ENCODE data around the gene DIPK1C.
"Not testable (repeated sequence)": the region's sequence is repeated elsewhere in the genome, so short reads cannot be mapped to it uniquely, and the experiment has no call there.

Gene DIPK1C

DNA sequence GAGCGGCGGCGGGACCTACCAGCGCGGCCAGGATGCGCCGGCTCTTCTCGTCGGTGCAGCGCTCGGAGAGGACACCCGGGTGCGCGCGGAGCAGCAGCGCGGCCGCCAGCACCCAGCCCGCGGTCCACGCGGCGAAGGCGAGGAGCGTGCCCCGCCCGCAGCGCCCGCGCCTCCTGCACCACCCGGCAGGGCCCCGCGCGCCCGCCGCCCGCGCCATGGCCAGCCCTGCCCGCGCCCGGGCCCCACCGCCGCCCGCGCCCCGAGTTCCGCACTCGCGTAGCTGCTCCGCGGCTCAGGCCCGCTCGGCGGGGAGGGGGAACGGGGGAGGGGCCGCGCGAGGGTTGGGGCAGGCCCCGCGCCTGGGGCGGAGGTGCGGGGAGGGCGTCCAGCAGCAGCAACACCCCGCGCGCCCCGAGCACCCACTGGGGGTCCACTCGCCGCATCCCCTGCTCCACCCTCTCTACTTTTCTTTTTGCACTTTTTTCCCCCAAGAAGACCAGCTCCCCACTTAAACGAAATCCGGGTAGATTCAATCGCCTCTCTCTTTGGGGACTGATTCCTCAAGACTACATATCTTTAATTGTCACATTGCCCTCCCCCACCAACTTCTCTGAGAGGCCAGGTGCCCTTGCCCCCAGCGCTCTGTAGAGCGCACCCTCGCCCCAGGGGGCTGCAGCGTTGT, at the start of gene DIPK1C:
DIPK1C (minus strand) TSS at position 266 of the 682 bp plus-strand sequence; CDS start at position 217, 49 bp downstream.
- no peak for DNase-seq

DNA sequence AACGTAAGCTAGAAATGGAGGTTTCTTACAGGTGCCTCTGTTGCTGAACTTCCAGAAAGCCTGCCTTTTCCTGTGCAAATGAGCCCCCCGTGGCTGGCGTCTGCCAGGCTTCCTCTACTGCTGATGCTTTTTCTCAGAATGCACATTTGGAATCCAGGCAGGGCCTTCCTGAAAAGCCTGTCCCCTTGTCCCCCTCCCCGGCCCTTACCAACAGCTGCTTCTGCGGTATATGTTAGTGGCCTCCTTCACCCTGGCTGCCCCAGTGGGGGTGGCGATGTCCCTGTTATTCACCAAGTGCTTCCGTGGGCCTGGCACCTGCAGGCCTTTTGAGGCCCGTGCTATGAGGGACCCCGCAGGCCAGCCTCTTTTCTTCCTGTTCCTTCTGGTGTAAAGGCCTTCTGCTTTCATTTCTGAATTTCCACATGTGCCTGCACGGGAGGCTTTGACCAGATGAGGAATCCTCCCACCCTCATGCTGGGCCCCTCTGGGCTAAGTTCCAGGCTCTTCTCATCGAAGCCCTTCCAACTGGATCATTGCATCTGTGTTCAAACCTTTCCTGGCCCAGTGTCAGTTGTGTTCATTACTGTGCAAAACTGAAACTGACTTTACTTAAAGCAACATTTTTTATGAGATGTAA, 49.5 kb upstream of the DIPK1C start:
- peak; percentile 40 for DNase-seq

GRCh38 chr18:74505776-74506175, 48.7 kb upstream of the DIPK1C start:
- no peak for DNase-seq

GRCh38 chr18:74503137-74503536, 46.0 kb upstream of the DIPK1C start:
- DNase-seq: no peak

- DNase-seq: no peak
Measured at GRCh38 chr18:74501386-74501785, 44.3 kb upstream of the DIPK1C start.

DNA sequence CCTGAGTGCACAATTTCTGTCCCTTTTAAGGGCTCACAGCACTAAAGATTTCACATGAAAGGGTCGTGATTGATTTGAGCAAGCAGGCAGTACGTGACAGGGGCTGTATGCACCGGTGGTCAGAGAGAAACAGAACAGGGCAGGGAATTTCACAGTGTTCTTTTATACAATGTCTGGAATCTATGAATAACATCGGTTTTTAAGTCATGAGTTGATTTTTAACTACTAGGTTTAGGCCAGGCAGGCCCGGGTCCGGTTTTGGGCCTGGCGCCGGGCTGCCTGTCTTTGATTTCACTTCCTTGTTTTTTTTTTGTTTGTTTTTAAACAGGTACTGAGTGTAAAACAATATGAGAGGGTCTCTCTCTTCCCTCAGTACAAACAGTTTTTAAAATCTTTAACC, 43.7 kb upstream of the DIPK1C start:
- not testable (repeated sequence) for DNase-seq

GRCh38 chr18:74500372-74500771, 43.3 kb upstream of the DIPK1C start:
- no peak for DNase-seq

- DNase-seq: no peak
Measured at GRCh38 chr18:74499633-74500032, 42.5 kb upstream of the DIPK1C start.

DNA sequence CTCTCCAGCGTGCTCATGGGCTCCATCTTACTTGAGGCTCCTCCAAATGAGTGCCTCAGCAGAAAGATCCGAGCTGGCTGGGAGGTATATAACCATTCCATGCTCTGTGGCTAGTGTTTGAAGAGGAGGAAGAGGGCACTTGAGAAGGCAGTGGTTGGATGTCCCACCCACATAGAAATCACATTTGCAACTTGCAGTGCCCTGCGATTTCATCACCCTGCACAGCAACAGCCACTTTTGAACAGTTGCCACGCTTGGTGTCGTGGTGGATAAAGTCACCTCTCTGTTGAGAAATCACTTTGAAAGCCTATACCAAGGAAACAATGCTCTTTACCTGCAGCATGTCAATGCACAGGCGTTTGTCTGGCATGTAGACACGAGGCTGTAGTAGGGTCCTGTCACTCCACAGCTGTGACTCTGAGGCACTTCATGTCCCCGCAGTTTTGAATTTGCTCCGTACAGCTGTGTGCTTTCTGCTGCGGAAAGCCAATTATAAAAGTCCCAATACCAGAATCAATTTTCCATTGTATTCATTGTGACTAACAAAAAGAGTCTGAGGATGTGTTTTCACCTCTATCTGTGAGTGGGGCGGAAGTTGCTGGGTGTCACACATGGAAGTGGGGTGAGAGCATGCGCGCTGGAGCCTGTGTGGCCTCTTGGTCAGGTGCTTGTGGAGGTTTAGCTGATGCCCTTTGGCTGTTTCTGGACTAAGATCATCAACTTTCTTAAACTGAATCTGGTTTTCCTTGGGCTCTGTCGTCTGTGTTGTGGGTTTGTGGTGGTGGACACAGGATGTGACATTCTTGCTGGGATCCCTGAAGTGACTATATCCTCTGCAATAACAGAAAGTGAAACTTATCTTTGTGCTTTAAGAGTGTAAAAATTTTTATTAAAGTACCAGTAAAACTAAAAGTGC, 41.9 kb upstream of the DIPK1C start:
- DNase-seq: no peak

DNA sequence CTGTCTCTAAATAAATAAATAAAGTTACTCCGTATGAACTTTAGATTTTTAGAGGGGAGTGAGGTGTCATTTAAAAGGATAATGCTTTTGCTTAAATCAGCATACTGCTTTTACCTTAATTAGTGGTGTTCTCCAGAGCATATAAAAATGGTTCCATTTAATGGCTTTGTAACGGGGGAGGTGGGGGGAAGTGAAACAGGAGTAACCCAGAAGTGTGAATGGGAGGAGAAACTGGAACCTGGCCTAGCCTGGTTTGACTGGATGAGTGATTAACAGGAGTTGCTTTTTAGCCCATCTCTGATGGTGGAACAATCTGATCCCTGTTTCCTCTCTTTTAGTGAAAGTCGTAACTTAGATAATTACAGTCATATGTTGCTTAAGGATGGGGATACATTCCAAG, 40.7 kb upstream of the DIPK1C start:
- peak; percentile 50 for DNase-seq

DNA sequence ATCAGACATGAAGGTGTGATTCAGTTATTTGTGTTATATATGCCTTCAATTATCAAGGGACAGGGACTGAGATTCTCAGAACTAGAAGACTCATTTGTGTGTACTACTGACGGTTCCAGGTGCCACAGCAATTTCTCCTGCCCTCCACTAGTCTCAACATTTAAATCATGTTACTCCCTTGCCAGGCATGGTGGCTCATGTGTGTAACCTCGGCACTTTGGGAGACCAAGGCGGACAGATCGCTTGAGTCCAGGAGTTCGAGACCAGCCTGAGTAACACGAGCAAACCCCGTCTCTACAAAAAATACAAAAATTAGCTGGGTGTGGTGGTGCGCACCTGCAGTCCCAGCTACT, 40.2 kb upstream of the DIPK1C start:
- no peak for DNase-seq

DNA sequence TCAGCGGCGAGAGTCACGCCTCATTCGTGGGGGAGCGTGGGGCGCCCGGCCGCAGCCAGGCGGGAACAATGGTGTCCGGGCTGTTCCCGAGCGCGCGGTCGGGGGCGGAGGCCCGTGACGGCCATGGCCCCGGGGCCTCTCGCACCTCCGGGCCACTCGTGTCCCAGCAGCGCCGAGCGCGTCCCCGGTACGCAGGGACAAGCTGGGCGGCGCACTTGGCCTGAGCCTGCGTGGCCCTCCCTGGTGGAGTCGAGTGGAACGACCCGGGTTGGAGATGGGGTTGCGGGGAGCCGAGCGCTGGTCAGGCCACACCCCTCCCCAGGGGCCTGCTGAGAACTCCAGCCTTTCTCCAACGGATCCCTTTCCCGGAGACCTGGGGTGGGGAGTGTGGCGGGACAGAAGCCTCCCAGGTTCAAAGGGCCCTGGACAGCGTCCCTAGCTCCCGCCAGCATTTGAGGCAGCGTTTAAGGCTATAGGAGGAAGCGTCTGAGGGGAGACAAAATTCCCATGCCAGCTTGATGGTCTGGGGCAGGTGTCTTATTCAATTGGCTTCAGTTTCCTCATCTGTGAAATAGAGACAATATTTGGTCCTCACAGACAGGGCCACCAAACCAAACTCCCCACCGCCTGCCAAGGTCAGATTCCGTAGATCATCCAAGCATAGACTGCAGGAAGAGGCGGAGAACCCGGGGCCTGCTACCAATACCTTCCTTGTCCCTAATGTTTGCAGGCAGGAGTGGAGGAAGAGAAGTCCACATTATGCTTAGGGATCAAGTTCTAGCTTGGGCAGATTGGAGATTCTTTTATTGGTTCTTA, 39.6 kb upstream of the DIPK1C start:
- DNase-seq: peak; percentile 36

- peak; percentile 98 for DNase-seq
Measured at GRCh38 chr18:74495581-74496507, 38.7 kb upstream of the DIPK1C start, which contains the start of gene CNDP2. CNDP2 (plus strand) TSS chr18:74496363; CDS start chr18:74499974, 3,611 bp downstream.

DNA sequence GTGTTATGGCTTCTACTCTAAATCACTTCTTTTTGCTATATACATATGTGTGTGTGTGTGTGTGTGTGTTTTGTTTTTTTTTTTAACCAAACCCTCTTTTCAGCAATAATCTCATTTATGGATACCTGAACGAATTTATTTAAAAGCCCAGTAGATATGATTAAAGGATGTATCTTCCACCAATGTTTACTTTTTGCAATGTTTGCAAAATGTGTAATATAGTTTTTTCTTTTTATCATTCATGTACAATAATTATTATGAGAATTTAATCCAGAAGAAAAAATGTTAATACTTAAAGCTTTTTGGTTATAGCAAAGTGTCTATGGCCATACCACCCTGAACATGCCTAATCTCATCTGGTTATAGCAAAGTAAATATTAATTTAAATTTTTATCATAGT, 37.4 kb upstream of the DIPK1C start:
- DNase-seq: no peak

GRCh38 chr18:74493689-74494088, 36.6 kb upstream of the DIPK1C start:
- peak; percentile 41 for DNase-seq

- no peak for DNase-seq
Measured at GRCh38 chr18:74492259-74492658, 35.2 kb upstream of the DIPK1C start.

DNA sequence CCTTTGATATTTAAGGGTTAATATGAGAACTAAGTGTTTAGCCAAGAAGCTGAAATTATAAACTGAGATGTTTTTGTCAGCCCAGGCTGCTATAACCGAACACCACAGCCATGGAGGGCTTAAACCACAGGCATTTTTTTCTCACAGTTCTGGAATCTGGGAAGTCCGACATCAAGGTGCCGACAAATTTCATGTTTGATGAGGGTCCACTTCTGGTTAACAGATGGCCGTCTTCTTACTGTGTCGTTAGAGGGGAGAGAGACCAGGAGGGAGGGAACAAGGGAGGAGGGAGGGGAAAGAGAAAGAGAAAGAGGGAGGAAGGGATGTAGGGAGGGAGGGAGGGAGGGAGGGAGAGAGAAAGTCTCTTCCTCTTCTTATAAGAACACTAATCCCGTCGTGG, 32.6 kb upstream of the DIPK1C start:
- DNase-seq: peak; percentile 93

GRCh38 chr18:74488864-74489263, 31.8 kb upstream of the DIPK1C start:
- no peak for DNase-seq

GRCh38 chr18:74488354-74488753, 31.2 kb upstream of the DIPK1C start:
- DNase-seq: no peak

GRCh38 chr18:74486119-74486849, 29.2 kb upstream of the DIPK1C start:
- DNase-seq: no peak

DNA sequence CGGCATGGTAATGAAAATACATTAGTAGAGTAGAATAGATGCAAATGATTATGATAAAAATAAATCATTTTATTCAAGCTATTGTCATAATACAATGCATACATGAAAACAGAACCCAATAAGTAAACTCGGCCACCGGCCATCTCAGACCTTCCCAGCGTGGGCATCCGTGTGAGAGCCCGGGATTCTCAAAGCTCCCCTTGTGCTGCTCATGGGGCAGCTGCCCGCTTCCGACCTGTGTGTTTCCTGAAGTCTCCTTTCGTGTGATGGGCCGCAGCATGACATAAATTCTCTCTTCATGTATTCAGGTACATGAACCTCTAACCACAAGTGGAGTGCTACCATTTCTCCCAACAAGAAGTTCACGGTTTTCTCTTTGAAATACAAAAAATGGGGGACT, 25.6 kb upstream of the DIPK1C start:
- DNase-seq: no peak

Measured in fibroblast of skin of right quadriceps (primary cell).